B cell (primary cell): ENCODE results near the gene PAQR4. TPM values are rescaled to one million over a fixed set of nuclear protein-coding genes. Genes with fewer than 3 reads are reported as not detected.

Source experiments
- ATAC-seq: fragments of 200-7000 bp; cut with Tn5 transposase; one replicate; pipeline ENCODE4 v1.10.0; 2021; ENCODE audit warnings: low read depth, mild to moderate bottlenecking, moderate number of reproducible peaks, moderate library complexity
- CTCF ChIA-PET: fragments of 350-600 bp; sonication (Branson Sonifier 250); formaldehyde crosslinking; loops from one replicate; lab custom pipeline; 2021; ENCODE audit warnings: antibody characterized with exemption, inconsistent platforms; lab: Charles Lee
- POLR2A ChIA-PET: fragments of 350-600 bp; sonication (Branson Sonifier 250); formaldehyde crosslinking; loops from one replicate; lab custom pipeline; 2021; ENCODE audit warnings: antibody characterized with exemption; lab: Charles Lee
- DNase-seq: peaks from one replicate; pipeline ENCODE4 v3.0.0; 2013
- H2AFZ ChIP-seq: 2 replicates; pipeline ENCODE4 v1.6.1; 2012; ENCODE audit warnings: mild to moderate bottlenecking, low read depth, low read length; ENCODE audit not compliant: insufficient read depth, poor library complexity, severe bottlenecking
- H3K27ac ChIP-seq, 2 donors: 1 replicate in 1 of 2; 2 replicates in 1 of 2; pipeline ENCODE4 v1.5.1; 2012 to 2013; ENCODE audit warnings: low read length in 2 of 2, mild to moderate bottlenecking in 2 of 2, moderate library complexity in 1 of 2
- H3K27me3 ChIP-seq, 4 experiments: fragments of 200-600 bp in 1 of 4; sonication (generic) in 1 of 4; replicated peaks in 1 of 4; 1 replicate in 2 of 4; 2 replicates in 2 of 4; pipeline versions ENCODE4 v1.6.1 to v1.7.0; 2013 to 2016; ENCODE audit warnings: low read length in 3 of 4, mild to moderate bottlenecking in 2 of 4, mixed read lengths in 1 of 4, moderate library complexity in 1 of 4; ENCODE audit not compliant: insufficient read depth in 4 of 4, control insufficient read depth in 3 of 4; ENCODE audit errors: control extremely low read depth in 1 of 4
- H3K36me3 ChIP-seq, 2 experiments: replicated peaks in 1 of 2; 1 replicate in 1 of 2; 2 replicates in 1 of 2; pipeline versions ENCODE4 v1.6.1 to v1.7.1; 2013; ENCODE audit warnings: low read length in 1 of 2; ENCODE audit not compliant: insufficient read depth in 2 of 2, control insufficient read depth in 1 of 2; ENCODE audit errors: control extremely low read depth in 1 of 2, extremely low read depth in 1 of 2
- H3K4me1 ChIP-seq, 2 donors: fragments of 200-600 bp in 1 of 2; sonication (generic) in 1 of 2; 1 replicate in 1 of 2; 2 replicates in 1 of 2; pipeline versions ENCODE4 v1.5.1 to v1.6.1; 2013 to 2017; ENCODE audit warnings: low read length in 2 of 2; ENCODE audit not compliant: control insufficient read depth in 2 of 2, insufficient read depth in 2 of 2
- H3K4me2 ChIP-seq: replicated peaks from 2 replicates; pipeline ENCODE3; 2012; ENCODE audit warnings: mild to moderate bottlenecking, low read depth, low read length; ENCODE audit not compliant: poor library complexity, severe bottlenecking
- H3K4me3 ChIP-seq, 5 experiments: fragments of 200-600 bp in 1 of 5; sonication (generic) in 1 of 5; 1 replicate in 3 of 5; 2 replicates in 2 of 5; pipeline versions ENCODE4 v1.5.1 to v1.7.0; 2011 to 2016; ENCODE audit warnings: low read length in 4 of 5, mild to moderate bottlenecking in 4 of 5, low read depth in 2 of 5, control low read depth in 1 of 5, moderate library complexity in 1 of 5; ENCODE audit not compliant: insufficient read depth in 1 of 5; ENCODE audit errors: control extremely low read depth in 1 of 5, extremely low read depth in 1 of 5
- H3K79me2 ChIP-seq: fragments of 200-600 bp; sonication (generic); one replicate; pipeline ENCODE4 v1.6.0; 2016; ENCODE audit warnings: low read length; ENCODE audit not compliant: control insufficient read depth, insufficient read depth
- H3K9ac ChIP-seq: fragments of 200-600 bp; sonication (generic); 2 replicates; pipeline ENCODE4 v1.6.1; 2017; ENCODE audit warnings: mild to moderate bottlenecking, low read length, moderate library complexity
- H3K9me3 ChIP-seq, 3 donors: one replicate each; pipeline versions ENCODE4 v1.6.1 to v1.7.1; 2013; ENCODE audit warnings: low read length in 2 of 3; ENCODE audit not compliant: control insufficient read depth in 2 of 3, insufficient read depth in 1 of 3; ENCODE audit errors: control extremely low read depth in 1 of 3
- H4K20me1 ChIP-seq: 2 replicates; pipeline ENCODE4 v1.6.0; 2012; ENCODE audit warnings: mild to moderate bottlenecking, low read length; ENCODE audit not compliant: insufficient read depth, control insufficient read depth, poor library complexity, severe bottlenecking
- H3K27ac Mint-ChIP-seq: one replicate; pipeline ENCODE4 v1.8.0; 2021; ENCODE audit warnings: mixed read lengths
- H3K27me3 Mint-ChIP-seq: one replicate; pipeline ENCODE4 v1.8.0; 2021; ENCODE audit warnings: mixed read lengths
- H3K4me1 Mint-ChIP-seq: one replicate; pipeline ENCODE4 v1.8.0; 2021; ENCODE audit warnings: mixed read lengths
- H3K4me3 Mint-ChIP-seq: one replicate; pipeline ENCODE4 v1.8.0; 2021; ENCODE audit warnings: mixed read lengths
- H3K9me3 Mint-ChIP-seq: one replicate; pipeline ENCODE4 v1.8.0; 2022; ENCODE audit warnings: mixed read lengths; ENCODE audit not compliant: insufficient read depth
- CTCF ChIP-seq: fragments of 200-600 bp; IDR thresholded peaks from one replicate; pipeline ENCODE4 v1.8.0; 2022; ENCODE audit warnings: antibody characterized with exemption, mild to moderate bottlenecking
- EZH2 ChIP-seq: IDR thresholded peaks from 2 replicates; pipeline ENCODE4 v1.6.1; 2012; ENCODE audit warnings: borderline replicate concordance, low read depth, mild to moderate bottlenecking, moderate library complexity, low read length; ENCODE audit not compliant: insufficient read depth, poor library complexity, severe bottlenecking
- WGBS: methylation state at CpG from one replicate; pipeline ENCODE4 v1.1.5; 2013; ENCODE audit warnings: missing lambda C conversion rate; ENCODE audit not compliant: insufficient coverage; 5-methylcytosine and 5-hydroxymethylcytosine counted together
- intact Hi-C: fragments of 100-400 bp; cut with micrococcal nuclease; formaldehyde crosslinking; loops from one replicate; pipeline ENCODE4 v1.10.0; 2022
- polyA plus RNA-seq: library from polyadenylated mRNA; depleted of rRNA; stranded (reverse); fragments of >200 nt; gene quantifications from 2 replicates; pipeline ENCODE4 v1.2.3, GENCODE V29; 2012
- total RNA-seq, 2 donors: library from RNA; stranded (reverse); fragments of 120-200 nt in 1 of 2; gene quantifications; 1 replicate in 1 of 2; 2 replicates in 1 of 2; pipeline versions ENCODE4 v1.2.3 to v1.2.4, GENCODE V29; 2013 to 2022

The PAQR4 gene
- total and polyA plus RNA-seq, 2 donors (not counting 1 experiment from before 2014, with no cell fraction given): 2.6 to 2.8 TPM

- no peak overlapping the region for H3K4me3 Mint-ChIP-seq
- no peak overlapping the region for H3K4me3 ChIP-seq
- H3K9me3 Mint-ChIP-seq: no peaks in the 10 kb centered on the region
- H3K27me3 ChIP-seq: peaks cover 0 to under 1% (median 0%) of the 10 kb centered on the region in 4 experiments
- H3K27me3 Mint-ChIP-seq: no peaks in the 10 kb centered on the region
- TF ChIP-seq CTCF (no peak), EZH2 (no peak)
- no peaks in the 10 kb centered on the region for H3K9me3 ChIP-seq
- DNase-seq (no peak), ATAC-seq (no peak)
- no peak overlapping the region for H3K9ac ChIP-seq
- H3K36me3 ChIP-seq: no peaks in the 10 kb centered on the region
- intact Hi-C loops: no loop called here
- H4K20me1 ChIP-seq: no peaks in the 10 kb centered on the region
- no peaks in the 10 kb centered on the region for H3K4me1 ChIP-seq
- no peaks in the 10 kb centered on the region for H3K79me2 ChIP-seq
- WGBS: 84% methylated on average over 4 of the region's 14 CpGs
- no peaks in the 10 kb centered on the region for H3K4me1 Mint-ChIP-seq
- H3K27ac ChIP-seq: no peak overlapping the region
- no peak overlapping the region for H3K4me2 ChIP-seq
- ChIA-PET CTCF (no interaction called here), POLR2A (no interaction called here)
- no peak overlapping the region for H2AFZ ChIP-seq
- H3K27ac Mint-ChIP-seq: no peak overlapping the region
Observed at GRCh38 chr16:2992383-2993081, 23.4 kb downstream of the PAQR4 start.

GRCh38 chr16:2996298-2996697 lies 27.1 kb downstream of the PAQR4 start:
- CTCF ChIA-PET: interaction anchor here (0.8 kb wide), 1 partner anchor 99 kb away, joined by 3 read pairs; no protein-coding TSS in a partner anchor
- H3K4me1 Mint-ChIP-seq: no peaks in the 10 kb centered on the region
- WGBS: 92% methylated on average over 11 of the region's 13 CpGs
- Histone ChIP-seq H3K4me3 (no peak overlapping the region), H3K4me2 (no peak overlapping the region), H3K9ac (no peak overlapping the region), H3K9me3 (no peaks in the 10 kb centered on the region), H3K4me1 (no peaks in the 10 kb centered on the region), H3K27ac (no peak overlapping the region), H3K27me3 (peaks cover 0 to 3% (median 0%) of the 10 kb centered on the region in 4 experiments), H3K79me2 (no peaks in the 10 kb centered on the region), H4K20me1 (no peaks in the 10 kb centered on the region), H3K36me3 (no peaks in the 10 kb centered on the region), H2AFZ (no peak overlapping the region)
- no peaks in the 10 kb centered on the region for H3K27me3 Mint-ChIP-seq
- no peak for TF ChIP-seq EZH2
- POLR2A ChIA-PET: no interaction called here
- no peaks in the 10 kb centered on the region for H3K9me3 Mint-ChIP-seq
- H3K4me3 Mint-ChIP-seq: no peak overlapping the region
- no peak for ATAC-seq
- intact Hi-C loops: no loop called here
- DNase-seq: no peak
- no peak overlapping the region for H3K27ac Mint-ChIP-seq
